Ammon's horn (tissue), 1 donor: ENCODE measurements around the gene PRSS27.
"Not testable (repeated sequence)": the region's sequence is repeated elsewhere in the genome, so short reads cannot be mapped to it uniquely, and the experiment has no call there.

ENCODE experiments used
- DNase-seq: peaks from one replicate; pipeline ENCODE4 v3.0.0-alpha.2; 2016; ENCODE audit warnings: low spot score

PRSS27 gene

DNA sequence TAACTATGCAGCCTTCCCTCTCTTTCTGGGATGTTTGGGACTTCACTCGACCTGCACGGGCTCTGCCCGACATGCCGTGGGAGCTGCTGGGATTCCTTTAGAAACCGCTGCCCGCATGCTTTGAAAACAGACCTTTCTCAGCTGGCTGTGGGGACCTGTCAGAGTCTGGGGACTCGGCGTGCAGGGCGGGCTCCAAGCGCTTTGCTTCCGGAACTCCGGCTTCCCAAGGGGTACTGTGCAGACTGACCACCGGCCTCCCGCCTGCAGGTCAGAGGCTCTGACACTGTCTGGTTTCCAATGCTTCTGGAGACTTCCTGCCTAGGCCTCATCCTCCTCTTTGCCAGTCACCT is 11.8 kb downstream of the PRSS27 start:
- DNase-seq = no peak

DNA sequence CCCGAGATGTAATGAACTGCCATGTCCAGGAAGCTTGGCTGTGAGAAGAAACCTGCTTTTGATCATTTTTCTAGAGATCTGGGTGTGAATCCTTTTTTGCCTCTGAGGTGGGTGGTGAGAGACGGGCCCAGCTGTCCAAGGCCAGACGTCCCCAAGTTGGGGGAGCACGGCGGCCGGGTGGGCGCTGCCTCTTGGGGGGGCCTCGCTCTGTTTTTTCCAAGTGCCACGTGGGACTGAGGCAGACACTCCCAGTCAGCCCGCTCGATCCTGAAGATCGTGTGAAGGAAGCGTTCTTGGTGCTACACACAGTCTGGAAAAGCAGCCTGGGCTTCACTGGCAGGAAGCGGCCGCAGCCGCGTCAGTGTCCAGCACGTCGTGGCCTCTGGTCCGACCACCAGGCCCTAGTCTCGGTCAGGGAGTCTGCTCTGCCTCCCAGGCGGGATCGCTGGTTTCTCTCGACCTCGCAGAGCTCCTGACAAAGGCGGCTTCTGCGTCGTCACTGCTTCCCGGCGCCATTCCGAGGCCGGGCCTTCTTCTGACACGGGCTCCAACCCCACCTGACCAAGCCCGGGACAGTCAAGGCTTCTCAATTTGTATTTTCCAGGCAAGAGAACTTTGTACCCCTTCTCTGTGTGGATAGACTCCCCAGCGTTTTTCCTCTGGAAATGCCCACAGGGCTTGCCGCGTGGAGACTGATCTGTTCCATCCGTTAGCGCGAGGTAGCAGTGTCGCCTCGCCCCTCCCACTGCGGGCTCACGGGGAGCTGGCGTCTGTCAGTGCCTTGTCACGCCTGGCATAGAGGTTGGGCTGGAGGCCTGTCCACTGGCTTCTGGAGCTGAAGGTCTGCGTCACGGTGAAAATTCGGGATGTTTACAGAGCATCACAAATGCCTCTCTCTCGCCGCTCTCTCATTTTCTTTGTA is 12.4 kb downstream of the PRSS27 start:
- no peak for DNase-seq

DNA sequence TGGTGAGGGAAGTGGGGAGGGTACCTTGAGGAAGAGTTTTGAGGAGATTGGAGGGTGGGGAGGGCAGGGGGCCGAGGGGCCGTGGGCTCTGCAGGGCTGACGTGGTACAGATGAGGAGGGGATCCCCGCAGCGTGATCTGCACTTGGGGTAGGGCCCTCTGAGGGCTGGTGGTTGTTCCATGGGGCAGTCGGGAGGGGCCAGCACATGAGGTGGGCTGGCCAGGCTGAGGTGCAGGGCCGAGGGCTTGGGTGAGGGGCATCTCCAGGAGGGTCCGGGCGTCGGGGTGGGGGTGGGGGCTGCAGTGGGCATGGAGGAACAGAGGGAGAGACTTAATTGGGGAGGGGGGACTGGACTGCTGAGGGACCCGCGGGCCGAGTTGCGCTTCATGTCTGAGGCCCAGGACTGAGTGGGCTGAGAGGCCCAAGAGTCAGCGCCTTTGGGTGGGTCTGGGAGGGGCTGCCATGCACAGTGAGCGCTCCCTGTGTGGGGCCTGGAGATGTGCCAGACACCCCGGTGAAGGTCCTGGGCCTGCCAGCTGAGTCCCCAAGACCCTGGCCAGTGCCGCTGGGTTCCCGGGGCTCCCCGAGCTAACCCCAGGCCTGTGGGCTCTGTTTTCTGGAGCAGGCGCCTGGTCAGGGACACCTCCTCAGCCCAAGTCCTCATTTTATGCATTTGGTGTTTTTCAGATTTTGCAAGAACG is 13.3 kb downstream of the PRSS27 start:
- DNase-seq = no peak

DNA sequence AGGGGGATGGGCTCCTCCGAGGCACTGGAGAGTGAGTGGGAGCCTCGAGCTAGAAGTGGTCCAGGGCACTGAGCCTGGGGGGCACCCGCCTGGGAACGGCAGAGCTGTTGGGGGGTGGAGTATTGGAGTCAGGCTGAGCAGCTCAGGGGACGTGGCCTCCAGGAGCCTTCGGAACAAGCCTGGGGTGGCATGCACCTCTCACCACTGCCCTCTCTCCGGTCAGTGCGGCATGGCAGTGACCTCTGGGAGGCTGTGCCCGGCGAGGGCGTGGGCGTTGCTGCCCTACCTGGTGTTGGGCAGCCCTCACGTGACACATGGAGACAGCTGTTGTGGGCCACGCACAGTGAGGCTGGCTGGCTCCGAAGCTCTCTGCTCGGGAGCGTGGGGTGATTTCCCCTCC is 13.9 kb downstream of the PRSS27 start:
- no peak for DNase-seq

DNA sequence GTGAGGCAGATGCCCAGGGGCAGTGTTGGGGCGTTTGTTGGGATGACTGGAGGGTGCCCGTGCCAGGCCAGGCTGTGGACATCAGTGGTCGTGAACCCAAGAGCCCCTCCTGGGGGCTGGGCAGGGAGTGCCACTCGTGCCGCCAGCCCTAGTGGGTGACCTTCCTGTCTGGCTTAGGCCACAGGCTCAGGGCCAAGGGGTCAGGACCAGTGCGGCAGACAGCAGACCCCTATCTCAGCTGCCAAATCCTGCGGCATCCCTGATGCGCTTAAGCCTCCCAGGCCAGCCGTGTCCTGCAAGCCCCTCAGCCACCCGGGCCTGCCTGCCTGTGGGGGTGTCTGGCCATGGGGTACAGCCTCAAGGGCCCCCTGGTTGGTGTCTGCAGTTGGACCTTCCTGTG is 14.7 kb downstream of the PRSS27 start:
- no peak for DNase-seq

DNA sequence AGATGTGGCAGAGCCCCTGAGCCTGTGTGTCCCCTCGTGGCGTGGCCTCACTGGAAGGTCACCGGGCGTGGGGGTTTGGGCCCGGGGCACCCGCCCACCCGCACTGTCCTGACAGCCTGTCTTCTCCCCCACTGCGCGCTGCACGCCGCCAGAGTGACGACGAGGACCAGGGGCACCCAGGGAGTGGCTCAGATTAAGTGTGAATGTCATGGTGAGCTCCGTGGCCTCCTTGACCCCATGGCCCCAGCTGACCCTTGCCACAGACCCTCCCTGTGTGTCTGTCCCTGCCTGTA is 15.1 kb downstream of the PRSS27 start:
- no peak for DNase-seq

DNA sequence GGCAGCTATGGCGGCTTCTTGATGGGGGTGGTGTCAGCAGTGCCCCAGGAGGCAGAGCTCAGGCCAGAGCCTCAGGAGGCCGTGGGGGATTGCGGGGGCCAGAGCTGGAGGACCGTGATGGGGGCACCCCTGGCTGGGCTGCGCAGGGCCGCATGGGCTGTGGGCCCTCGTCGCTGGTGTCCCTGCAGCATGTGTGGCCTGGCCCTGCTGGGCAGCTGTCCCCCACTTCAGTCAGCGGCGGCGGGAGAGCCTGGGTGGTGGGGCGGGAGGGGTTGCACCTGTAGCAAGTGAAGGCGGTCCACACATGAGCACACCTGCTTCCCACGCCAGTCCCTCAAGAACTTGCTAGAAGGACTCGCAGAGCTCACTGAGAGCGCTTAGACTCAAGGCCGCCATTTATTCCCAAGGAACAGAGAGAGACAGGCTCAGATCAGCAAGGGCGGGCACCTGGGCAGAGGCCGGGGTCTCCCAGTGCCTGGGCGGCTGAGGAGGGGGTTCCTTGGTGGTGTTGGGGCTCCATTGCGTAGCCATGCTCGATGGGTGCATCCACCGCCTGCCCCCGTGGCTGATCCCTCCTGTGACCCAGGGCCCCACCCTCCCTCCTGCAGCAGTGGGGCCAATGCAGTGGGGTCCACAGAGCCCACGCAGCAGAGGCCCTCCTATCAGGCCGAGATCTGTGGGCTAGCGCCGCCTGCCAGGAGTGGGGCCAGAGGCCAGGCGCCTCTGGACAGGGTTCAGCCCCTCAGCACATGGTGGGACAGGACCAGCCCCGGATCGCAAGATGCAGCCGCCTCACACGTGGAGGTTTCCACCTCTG is 15.7 kb downstream of the PRSS27 start:
- DNase-seq = no peak

DNA sequence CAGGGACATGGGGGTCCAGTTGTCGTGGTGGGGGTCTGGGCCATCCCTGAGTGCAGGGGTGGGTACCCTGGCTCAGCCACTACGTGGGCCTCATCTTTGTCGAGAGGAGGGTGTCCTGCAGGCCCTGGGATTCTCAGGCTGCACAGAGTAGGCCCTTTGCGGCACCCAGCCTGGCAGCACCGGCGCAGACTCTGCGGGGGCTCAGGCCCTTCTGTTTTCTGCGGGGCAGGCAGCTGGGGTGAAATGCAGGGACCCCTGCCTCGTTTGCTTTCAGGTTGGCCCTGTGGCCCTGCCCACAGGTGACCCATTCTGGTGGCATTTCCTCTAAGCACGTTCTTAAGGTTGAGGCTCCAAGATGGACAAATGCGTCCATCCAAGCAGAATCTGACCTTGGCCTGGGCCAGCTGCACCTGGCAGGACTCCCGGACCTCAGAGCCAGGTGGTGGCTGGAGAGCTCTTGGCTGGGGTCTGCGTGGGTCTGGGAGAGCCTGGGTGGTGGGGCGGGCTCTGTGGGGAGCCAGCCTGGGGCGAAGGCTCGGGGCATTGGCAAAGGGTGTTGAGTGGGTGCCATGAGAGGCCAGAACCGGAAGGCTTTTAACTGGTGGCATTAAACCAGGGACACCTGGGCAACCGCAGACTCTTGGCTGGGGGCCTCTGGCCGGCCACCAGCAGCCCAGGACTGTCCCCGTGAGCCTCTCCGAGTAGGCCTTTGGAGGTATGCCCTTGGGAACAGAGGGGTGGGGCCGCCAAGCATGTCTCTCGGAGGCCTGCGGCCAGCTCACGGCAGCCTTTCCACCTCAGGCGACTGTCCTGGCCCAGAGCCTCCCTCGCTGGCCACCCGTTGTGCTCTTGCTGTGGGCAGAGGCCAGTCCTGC is 16.9 kb downstream of the PRSS27 start:
- no peak for DNase-seq

DNA sequence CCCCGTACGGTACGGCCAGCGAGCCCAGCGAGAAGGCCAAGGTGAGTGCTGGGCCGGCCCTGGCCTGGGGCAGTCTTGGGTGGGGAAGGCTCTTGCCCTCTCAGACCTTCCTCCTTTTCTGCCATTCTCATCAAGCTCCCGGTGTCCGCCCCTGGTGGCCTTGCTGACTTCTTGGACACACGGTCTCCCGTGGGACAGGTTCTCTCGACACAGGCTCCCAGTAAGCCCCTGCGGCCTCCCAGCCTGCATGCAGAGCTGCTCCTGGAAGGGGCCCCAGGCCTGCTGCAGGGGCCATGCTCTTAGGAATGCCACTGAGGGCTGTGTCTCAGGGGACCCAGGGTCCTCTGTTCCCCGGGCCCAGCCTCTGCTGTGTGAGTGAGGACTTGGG is 17.6 kb downstream of the PRSS27 start:
- no peak for DNase-seq

DNA sequence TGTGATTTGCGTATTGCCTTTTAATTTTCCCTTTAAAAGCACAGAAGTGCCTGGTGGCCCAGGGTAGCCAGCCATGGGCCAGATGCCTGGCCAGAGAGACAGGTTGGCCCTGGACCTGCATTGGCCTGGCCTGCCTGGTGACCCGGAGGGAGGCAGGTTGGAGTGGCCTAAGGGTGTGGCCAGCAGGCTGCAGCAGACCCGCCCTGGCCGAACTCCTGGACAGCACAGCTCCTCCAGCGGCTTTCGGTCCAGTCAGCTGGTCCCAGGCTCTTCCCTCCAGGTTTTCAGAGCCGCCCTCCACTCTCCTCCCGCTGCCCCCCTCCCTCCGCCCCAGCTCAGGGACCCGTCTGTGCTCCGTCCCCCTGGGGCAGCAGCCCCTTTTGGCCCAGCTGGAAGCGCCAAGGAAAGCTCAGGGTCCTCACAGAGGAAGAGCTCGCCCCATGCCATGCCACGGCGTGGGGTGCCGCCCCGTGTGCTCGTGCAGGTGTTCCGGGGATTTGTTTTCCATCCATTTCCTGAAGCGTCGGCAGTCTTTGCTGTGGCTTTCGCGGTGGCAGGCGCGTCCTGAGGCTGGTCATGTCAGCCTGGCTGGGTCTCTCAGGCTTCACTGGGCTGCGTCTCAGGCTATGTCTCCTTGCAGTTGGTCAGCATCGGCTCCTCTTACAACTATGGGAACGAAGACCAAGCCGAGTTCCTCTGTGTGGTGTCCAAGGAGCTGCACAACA is 18.1 kb downstream of the PRSS27 start:
- no peak for DNase-seq

DNA sequence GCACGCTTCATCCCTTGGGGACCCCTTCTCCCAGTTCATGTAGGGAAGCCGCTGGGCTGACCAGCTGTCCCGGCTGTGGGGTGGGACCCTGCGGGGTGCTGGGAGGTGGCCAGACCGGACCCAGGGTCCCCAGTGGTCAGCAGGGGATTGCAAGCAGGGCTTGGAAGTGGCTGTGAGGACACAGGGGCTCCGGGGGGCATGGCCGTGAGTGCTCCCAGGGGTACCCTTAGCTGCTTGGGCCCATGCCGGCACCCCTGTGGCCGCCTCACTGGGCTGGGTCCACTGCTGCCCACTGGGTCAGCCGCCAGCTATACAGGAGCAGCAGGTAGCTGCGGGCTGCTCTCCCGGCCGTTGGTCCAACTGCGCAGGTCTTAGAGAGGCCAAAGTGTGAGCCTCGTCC is 18.8 kb downstream of the PRSS27 start:
- DNase-seq = no peak

DNA sequence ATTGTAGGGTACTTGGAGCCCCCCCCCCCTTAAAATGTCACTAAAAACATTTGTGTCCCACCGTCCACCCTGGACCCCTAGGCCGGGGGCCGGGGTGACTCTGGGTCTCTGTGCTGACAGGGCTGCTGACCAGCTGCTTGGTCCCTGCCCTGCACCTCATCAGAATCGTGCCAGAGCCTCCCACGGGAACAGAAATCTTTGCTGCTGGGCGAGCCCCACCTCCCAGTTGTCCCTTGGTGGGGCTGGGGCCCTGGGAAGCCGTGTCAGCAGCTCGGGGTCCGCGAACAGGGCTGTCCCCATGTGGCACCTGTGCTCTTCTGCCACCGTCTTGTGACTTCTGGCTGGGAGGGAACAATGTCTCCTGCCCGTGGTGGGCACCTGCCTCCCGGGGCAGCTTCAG is 19.2 kb downstream of the PRSS27 start:
- DNase-seq = no peak

DNA sequence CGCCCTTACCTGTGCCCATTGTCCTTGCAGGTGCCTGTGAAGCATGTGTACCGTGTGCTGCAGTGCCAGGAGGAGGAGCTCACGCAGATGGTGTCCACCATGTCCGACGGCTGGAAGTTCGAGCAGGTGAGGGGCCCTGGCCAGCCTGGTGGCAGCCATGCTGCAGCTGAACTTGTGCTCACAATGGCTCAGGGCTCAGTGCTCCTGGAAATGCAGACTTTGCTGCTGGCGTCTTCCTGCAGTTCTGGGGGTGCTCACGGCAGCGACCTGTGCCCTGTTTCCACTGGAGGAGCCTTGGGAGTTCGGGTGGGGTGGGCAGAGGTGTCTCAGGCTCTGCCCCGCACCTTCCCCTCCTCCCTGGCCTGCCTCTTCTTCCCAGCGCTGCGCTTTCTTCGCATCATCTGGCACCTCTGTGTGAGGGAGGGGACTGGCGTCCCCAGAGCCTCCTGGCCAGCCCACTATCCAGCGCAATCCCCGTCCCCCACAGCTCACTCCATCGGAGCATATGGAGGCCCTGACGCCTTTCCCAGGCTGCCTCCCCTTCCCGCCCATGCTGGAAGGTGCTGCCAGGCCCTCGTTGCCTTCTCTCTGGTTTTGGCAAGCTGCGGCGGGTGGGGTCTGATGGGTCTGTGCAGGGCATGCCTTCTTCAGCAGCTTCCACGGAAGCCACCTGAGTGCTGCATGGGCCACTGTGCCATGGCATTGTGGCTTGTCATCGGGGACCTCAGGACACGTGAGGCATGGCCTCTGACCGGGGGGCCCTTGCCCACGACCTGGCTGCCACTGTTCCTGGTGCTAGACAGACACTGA is 20.0 kb downstream of the PRSS27 start:
- DNase-seq = no peak

DNA sequence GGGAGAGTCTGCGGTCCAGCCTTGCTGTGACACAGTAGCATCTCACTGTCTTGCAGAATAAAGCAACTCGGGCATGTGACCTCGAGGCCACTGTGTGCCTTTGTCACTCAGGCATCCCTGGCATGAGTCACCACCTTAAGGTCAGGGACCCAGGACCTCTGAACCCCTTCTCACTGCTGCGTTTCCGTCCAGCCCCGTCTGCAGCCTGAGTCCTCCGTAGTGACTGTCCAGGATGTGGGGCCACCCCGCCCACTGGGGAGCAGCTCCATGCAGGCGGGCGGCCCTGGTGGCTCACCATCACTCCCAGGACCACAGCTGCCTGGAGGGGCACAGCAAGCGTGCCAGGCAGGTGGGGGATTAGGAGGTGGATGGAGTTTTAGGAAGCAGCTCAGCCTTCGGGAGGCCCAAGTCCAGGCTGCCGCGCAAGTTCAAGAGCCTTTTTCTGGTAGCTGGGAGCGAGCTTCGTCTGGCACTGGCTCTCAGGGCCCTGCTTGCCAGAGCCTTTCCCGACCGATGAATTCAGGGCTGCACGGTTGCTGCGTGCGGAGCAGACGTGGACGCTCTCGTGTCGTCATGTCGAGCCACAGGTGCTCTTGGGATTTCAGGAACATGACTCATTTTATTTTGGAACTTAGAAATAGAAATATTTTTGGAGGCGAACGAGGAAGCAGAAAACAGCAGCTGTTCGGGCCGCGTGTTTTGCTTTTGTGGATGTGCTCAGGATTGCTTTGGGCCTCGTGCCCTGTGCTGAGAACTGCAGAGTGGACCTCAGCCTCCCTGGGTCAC is 20.9 kb downstream of the PRSS27 start:
- DNase-seq = peak; percentile 51

DNA sequence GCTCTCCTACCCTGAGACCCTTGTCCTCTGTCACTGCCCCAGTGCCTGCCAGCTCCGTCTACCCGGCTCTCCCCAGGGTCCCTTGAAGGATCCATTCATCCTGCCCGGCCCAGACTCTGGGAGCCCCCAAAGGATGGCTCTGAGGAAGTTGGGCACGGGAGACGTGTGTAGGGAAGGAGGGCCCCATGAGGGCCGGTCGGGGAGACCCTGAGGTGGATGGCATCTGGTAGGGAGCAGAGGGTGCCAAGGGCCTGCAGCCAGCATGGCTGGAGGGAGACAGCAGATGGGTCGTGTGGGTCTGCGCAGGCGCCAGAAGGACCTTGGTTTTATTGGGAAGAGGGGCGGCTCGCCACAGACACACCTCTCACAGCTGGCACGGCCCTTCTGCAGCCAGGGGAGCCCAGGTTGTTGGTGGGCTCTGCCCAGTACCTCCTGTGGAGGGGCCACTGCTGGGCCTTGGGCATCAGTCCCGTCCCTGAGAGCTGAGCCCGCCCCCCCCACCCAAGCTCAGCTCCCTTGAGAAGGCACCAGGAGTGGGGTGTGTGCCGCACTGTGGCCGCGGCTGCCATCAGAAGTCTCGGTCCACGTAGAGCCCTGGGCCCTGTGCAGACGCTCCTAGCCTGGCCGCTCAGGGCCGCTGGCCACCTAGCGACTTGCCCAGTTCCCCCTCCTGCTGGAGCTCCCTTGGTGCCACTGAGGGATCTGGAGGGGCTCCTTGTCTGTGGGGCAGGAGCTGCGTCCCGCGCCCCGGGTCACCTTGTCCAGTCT is 21.7 kb downstream of the PRSS27 start:
- DNase-seq = no peak

DNA sequence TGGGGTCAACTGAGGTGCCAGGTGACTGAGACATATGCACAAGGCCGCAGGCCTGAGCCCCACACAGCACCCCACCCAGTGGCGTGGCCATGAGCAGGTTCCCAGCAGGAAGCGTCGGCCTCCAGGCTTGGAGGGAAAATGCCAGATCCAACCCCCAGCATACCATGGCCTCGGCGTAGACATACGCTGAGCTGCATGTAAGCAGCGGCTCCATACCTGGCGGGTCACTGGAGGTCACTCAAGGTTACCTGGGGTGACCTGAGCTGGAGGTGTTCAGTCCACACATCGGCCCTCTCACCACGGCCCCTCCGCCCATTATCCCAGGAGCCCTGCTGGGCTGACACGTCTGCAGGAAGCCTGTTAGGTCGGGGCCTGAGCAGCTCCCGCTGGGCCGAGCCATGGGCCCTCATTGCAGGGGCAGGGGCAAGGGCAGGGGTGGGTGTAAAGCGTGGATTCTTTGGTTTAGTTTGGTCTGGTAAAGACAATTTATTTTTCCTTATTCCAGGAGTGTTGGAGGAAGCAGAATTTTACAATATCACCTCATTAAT is 22.5 kb downstream of the PRSS27 start:
- no peak for DNase-seq

DNA sequence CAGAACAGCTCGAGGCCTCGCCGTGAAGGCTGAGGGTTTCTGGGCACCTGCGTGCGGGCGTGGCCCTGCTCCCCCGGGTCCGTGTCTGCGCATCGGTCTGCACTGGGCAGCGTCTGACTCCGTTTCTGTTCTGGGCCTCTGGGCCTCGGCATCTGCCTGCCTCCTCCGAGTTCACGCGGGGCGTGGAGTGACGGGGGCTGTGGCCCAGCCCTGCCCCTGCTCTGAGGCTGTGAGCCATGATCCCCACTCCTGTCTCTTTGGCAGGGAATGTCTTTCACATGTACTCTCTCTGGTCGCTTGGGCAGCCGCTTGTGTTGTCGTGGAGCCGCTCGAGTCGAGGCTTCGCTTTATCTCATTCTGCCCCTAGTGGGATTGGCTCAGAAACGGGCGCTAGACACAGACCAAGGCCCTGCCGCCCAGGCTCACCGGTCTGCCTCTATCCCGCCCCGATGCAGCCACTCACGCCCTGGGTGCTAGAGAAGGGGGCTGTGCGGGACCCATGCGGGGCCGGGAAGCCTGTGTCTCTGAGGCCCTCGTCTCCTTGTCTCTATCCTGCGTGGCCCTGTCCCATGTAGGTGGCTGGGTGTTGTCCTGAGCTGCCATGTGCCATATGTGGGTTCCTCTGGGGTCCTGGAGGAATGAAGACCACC is 23.3 kb downstream of the PRSS27 start:
- not testable (repeated sequence) for DNase-seq
